Mesodermal cell (in vitro differentiated cells): ENCODE data around the gene HS3ST4.

Experiments
- H3K27ac ChIP-seq: 2 replicates; pipeline ENCODE4 v1.7.0; 2013; ENCODE audit warnings: mild to moderate bottlenecking, low read depth, low read length, moderate library complexity; ENCODE audit not compliant: severe bottlenecking
- H3K36me3 ChIP-seq: 2 replicates; pipeline ENCODE4 v1.7.1; 2013; ENCODE audit warnings: mild to moderate bottlenecking, low read length, moderate library complexity; ENCODE audit not compliant: control insufficient read depth, insufficient read depth
- H3K4me1 ChIP-seq: one replicate; pipeline ENCODE4 v1.7.1; 2013; ENCODE audit warnings: mild to moderate bottlenecking, low read length; ENCODE audit not compliant: insufficient read depth, control insufficient read depth, poor library complexity, severe bottlenecking
- H3K4me3 ChIP-seq: 2 replicates; pipeline ENCODE4 v1.7.0; 2013; ENCODE audit warnings: low read length, control low read depth, mild to moderate bottlenecking; ENCODE audit not compliant: insufficient read depth, poor library complexity, severe bottlenecking; ENCODE audit errors: extremely low read depth
- H3K9me3 ChIP-seq: 2 replicates; pipeline ENCODE4 v1.7.1; 2013; ENCODE audit warnings: mild to moderate bottlenecking, low read length, moderate library complexity; ENCODE audit not compliant: control insufficient read depth
- WGBS, 2 experiments: methylation state at CpG; one replicate each; pipeline ENCODE4 v1.1.5; 2013; ENCODE audit warnings: missing lambda C conversion rate in 2 of 2; ENCODE audit not compliant: insufficient coverage in 2 of 2; 5-methylcytosine and 5-hydroxymethylcytosine counted together

HS3ST4 gene

GRCh38 chr16:26139091-26139490 lies 447.3 kb downstream of the HS3ST4 start:
- 88 to 94% methylated on average over 2 to 4 of the region's 7 CpGs for WGBS, 2 experiments
- Histone ChIP-seq H3K9me3 (no peaks in the 10 kb centered on the region), H3K36me3 (no peaks in the 10 kb centered on the region), H3K4me3 (no peak overlapping the region), H3K27ac (no peak overlapping the region), H3K4me1 (peaks cover 10% of the 10 kb centered on the region)

GRCh38 chr16:26139884-26140283 lies 448.1 kb downstream of the HS3ST4 start:
- Histone ChIP-seq H3K4me1 (peaks cover 10% of the 10 kb centered on the region), H3K4me3 (no peak overlapping the region), H3K36me3 (no peaks in the 10 kb centered on the region), H3K27ac (no peak overlapping the region), H3K9me3 (no peaks in the 10 kb centered on the region)
- 81 to 92% methylated on average over 1 of the region's 1 CpG for WGBS, 2 experiments

- WGBS, 2 experiments = 86 to 92% methylated on average over 4 to 5 of the region's 5 CpGs
Observed at GRCh38 chr16:26149364-26150190, 457.8 kb downstream of the HS3ST4 start.

GRCh38 chr16:26155221-26155620 lies 463.5 kb downstream of the HS3ST4 start:
- H3K27ac ChIP-seq = no peak overlapping the region
- H3K4me1 ChIP-seq = peaks cover under 1% of the 10 kb centered on the region
- no peaks in the 10 kb centered on the region for H3K36me3 ChIP-seq
- WGBS, 2 experiments = 33% methylated on average over 1 of the region's 1 CpG; no CpG with 5 or more reads in 1 of the 2 experiments
- no peaks in the 10 kb centered on the region for H3K9me3 ChIP-seq
- no peak overlapping the region for H3K4me3 ChIP-seq

More at GRCh38 chr16:26149364-26150190, 457.8 kb downstream of the HS3ST4 start:
- no peak overlapping the region for H3K27ac ChIP-seq
- H3K4me1 ChIP-seq = peaks cover 9% of the 10 kb centered on the region
- H3K36me3 ChIP-seq = no peaks in the 10 kb centered on the region
- H3K9me3 ChIP-seq = no peaks in the 10 kb centered on the region
- no peak overlapping the region for H3K4me3 ChIP-seq

- Histone ChIP-seq H3K4me3 (no peak overlapping the region), H3K36me3 (no peaks in the 10 kb centered on the region), H3K4me1 (no peaks in the 10 kb centered on the region), H3K27ac (no peak overlapping the region), H3K9me3 (no peaks in the 10 kb centered on the region)
- WGBS, 2 experiments = 100% methylated on average over 1 of the region's 3 CpGs; no CpG with 5 or more reads in 1 of the 2 experiments
Observed at GRCh38 chr16:26157319-26157718, 465.6 kb downstream of the HS3ST4 start.

GRCh38 chr16:26158142-26158759 lies 466.5 kb downstream of the HS3ST4 start:
- 78 to 83% methylated on average over 3 to 5 of the region's 5 CpGs for whole genome bisulfite sequencing, 2 experiments
- H3K36me3 ChIP-seq = no peaks in the 10 kb centered on the region
- no peaks in the 10 kb centered on the region for H3K9me3 ChIP-seq
- no peaks in the 10 kb centered on the region for H3K4me1 ChIP-seq
- H3K4me3 ChIP-seq = no peak overlapping the region
- no peak overlapping the region for H3K27ac ChIP-seq

GRCh38 chr16:26161461-26162180 lies 469.9 kb downstream of the HS3ST4 start:
- 83 to 87% methylated on average over 2 to 3 of the region's 7 CpGs for WGBS, 2 experiments
- no peaks in the 10 kb centered on the region for H3K4me1 ChIP-seq

GRCh38 chr16:26169473-26169872 lies 477.7 kb downstream of the HS3ST4 start:
- Histone ChIP-seq H3K4me3 (no peak overlapping the region), H3K9me3 (no peaks in the 10 kb centered on the region), H3K4me1 (no peaks in the 10 kb centered on the region), H3K36me3 (no peaks in the 10 kb centered on the region), H3K27ac (no peak overlapping the region)
- WGBS, 2 experiments = no CpG with 5 or more reads among the region's 3 CpGs

More at GRCh38 chr16:26161461-26162180, 469.9 kb downstream of the HS3ST4 start:
- Histone ChIP-seq H3K27ac (no peak overlapping the region), H3K4me3 (no peak overlapping the region), H3K36me3 (no peaks in the 10 kb centered on the region), H3K9me3 (no peaks in the 10 kb centered on the region)

GRCh38 chr16:26175944-26176343 lies 484.2 kb downstream of the HS3ST4 start:
- Histone ChIP-seq H3K4me1 (no peaks in the 10 kb centered on the region), H3K36me3 (no peaks in the 10 kb centered on the region), H3K9me3 (peaks cover 5% of the 10 kb centered on the region), H3K27ac (no peak overlapping the region), H3K4me3 (no peak overlapping the region)
- WGBS, 2 experiments = 77 to 89% methylated on average over 1 of the region's 4 CpGs

- no peaks in the 10 kb centered on the region for H3K36me3 ChIP-seq
- no peak overlapping the region for H3K4me3 ChIP-seq
- H3K9me3 ChIP-seq = peaks cover 8% of the 10 kb centered on the region
- H3K4me1 ChIP-seq = no peaks in the 10 kb centered on the region
- no peak overlapping the region for H3K27ac ChIP-seq
- no CpG with 5 or more reads among the region's 1 CpG for WGBS, 2 experiments
Observed at GRCh38 chr16:26177438-26177837, 485.7 kb downstream of the HS3ST4 start.
